A673 (cell line): ENCODE results near the gene GATB. TPM values are rescaled to one million over a fixed set of nuclear protein-coding genes. Genes with fewer than 3 reads are reported as not detected.

Experiments used
- BruUV-seq: library from RNA; stranded (reverse); fragments of 400-500 nt; replicated peaks from 2 replicates; lab custom pipeline; 2021; lab: Mats Ljungman, UMichigan
- CTCF ChIA-PET: fragments of 300-600 bp; sonication (Branson Sonifier 250); formaldehyde crosslinking; loops from one replicate; lab custom pipeline; 2022; ENCODE audit warnings: antibody characterized with exemption; lab: Charles Lee
- POLR2A ChIA-PET: fragments of 300-600 bp; sonication (Branson Sonifier 250); formaldehyde crosslinking; loops from one replicate; lab custom pipeline; 2022; ENCODE audit warnings: antibody characterized with exemption; ENCODE audit not compliant: low non-redundant PET; lab: Charles Lee
- DNase-seq: peaks from one replicate; pipeline ENCODE4 v3.0.0-alpha.2; 2015; ENCODE audit warnings: low spot score
- H3K27ac ChIP-seq: fragments of 200-600 bp; sonication (generic); 2 replicates; pipeline ENCODE4 v1.5.1; 2016; ENCODE audit warnings: mixed run types, low read depth, mild to moderate bottlenecking, mixed read lengths, antibody characterized with exemption, low read length; ENCODE audit not compliant: poor library complexity, severe bottlenecking
- H3K27me3 ChIP-seq: fragments of 200-600 bp; sonication (generic); replicated peaks from 2 replicates; pipeline ENCODE4 v1.6.1; 2017; ENCODE audit warnings: mixed run types, low read depth, mild to moderate bottlenecking, mixed read lengths, antibody characterized with exemption, low read length; ENCODE audit not compliant: insufficient read depth, poor library complexity
- H3K36me3 ChIP-seq: fragments of 200-600 bp; sonication (generic); 2 replicates; pipeline ENCODE4 v1.6.1; 2016; ENCODE audit warnings: mixed run types, mild to moderate bottlenecking, mixed read lengths, antibody characterized with exemption, low read length; ENCODE audit not compliant: insufficient read depth, poor library complexity, severe bottlenecking
- H3K4me1 ChIP-seq: fragments of 200-600 bp; sonication (generic); 2 replicates; pipeline ENCODE4 v1.6.1; 2017; ENCODE audit warnings: mixed run types, mild to moderate bottlenecking, mixed read lengths, antibody characterized with exemption, low read length; ENCODE audit not compliant: insufficient read depth, poor library complexity, severe bottlenecking
- H3K4me3 ChIP-seq: fragments of 200-600 bp; sonication (generic); 2 replicates; pipeline ENCODE4 v1.5.1; 2016; ENCODE audit warnings: low read depth, mixed run types, mild to moderate bottlenecking, mixed read lengths, low read length; ENCODE audit not compliant: poor library complexity, severe bottlenecking
- H3K9me3 ChIP-seq: fragments of 200-600 bp; sonication (generic); 2 replicates; pipeline ENCODE4 v1.6.1; 2016; ENCODE audit warnings: mixed run types, low read depth, mild to moderate bottlenecking, mixed read lengths, antibody characterized with exemption, low read length; ENCODE audit not compliant: poor library complexity, severe bottlenecking
- CTCF ChIP-seq: fragments of 300-800, 200-600 bp; sonication (generic); conservative IDR thresholded peaks from 2 replicates; pipeline ENCODE4 v1.5.1; 2017; ENCODE audit warnings: low read depth, mild to moderate bottlenecking, antibody characterized with exemption, low read length, moderate library complexity, mixed read lengths
- EZH2 ChIP-seq: fragments of 200-600 bp; sonication (generic); IDR thresholded peaks from 2 replicates; pipeline ENCODE4 v1.6.1; 2017; ENCODE audit warnings: borderline replicate concordance, low read depth, mild to moderate bottlenecking, mixed read lengths, antibody characterized with exemption, low read length; ENCODE audit not compliant: poor library complexity, severe bottlenecking
- intact Hi-C: fragments of 100-400 bp; cut with micrococcal nuclease; formaldehyde crosslinking; loops from one replicate; pipeline ENCODE4 v1.10.0; 2022; ENCODE audit not compliant: unreplicated experiment
- total RNA-seq: library from RNA; stranded (reverse); gene quantifications from 2 replicates; pipeline ENCODE4 v1.2.3, GENCODE V29; 2021

The GATB gene
- total RNA-seq, 1 experiment from 2014 or later = 23.8 TPM

GRCh38 chr4:151797131-151797530 is 36.3 kb upstream of the GATB start:
- Histone ChIP-seq H3K4me3 (no peak overlapping the region), H3K27ac (no peak overlapping the region), H3K4me1 (no peaks in the 10 kb centered on the region), H3K27me3 (peaks cover 3% of the 10 kb centered on the region), H3K36me3 (no peaks in the 10 kb centered on the region), H3K9me3 (no peaks in the 10 kb centered on the region)
- CTCF ChIA-PET = interaction anchor here (0.7 kb wide), 1 partner anchor 193 kb away, joined by 3 read pairs; no protein-coding TSS in a partner anchor
- POLR2A ChIA-PET = no interaction called here
- no TSS peak for BruUV-seq
- intact Hi-C loops = no loop called here
- no peak for DNase-seq
- TF ChIP-seq EZH2 = no peak
- TF ChIP-seq CTCF = no peak

- Histone ChIP-seq H3K36me3 (no peaks in the 10 kb centered on the region), H3K9me3 (no peaks in the 10 kb centered on the region), H3K27me3 (peaks cover 3% of the 10 kb centered on the region), H3K4me1 (no peaks in the 10 kb centered on the region), H3K4me3 (no peak overlapping the region), H3K27ac (no peak overlapping the region)
- TF ChIP-seq EZH2 = no peak
- no peak for TF ChIP-seq CTCF
- ChIA-PET CTCF (no interaction called here), POLR2A (no interaction called here)
- intact Hi-C loops = no loop called here
- no peak for DNase-seq
- BruUV-seq = no TSS peak
Observed at GRCh38 chr4:151796106-151796505, 35.3 kb upstream of the GATB start.

GRCh38 chr4:151792995-151793394 is 32.2 kb upstream of the GATB start:
- peaks cover 11% of the 10 kb centered on the region for H3K27me3 ChIP-seq
- H3K36me3 ChIP-seq = no peaks in the 10 kb centered on the region
- H3K27ac ChIP-seq = no peak overlapping the region
- CTCF ChIA-PET = no interaction called here
- no peaks in the 10 kb centered on the region for H3K9me3 ChIP-seq
- DNase-seq = no peak
- no peak overlapping the region for H3K4me3 ChIP-seq
- intact Hi-C loops = no loop called here
- POLR2A ChIA-PET = no interaction called here
- TF ChIP-seq CTCF = no peak
- TF ChIP-seq EZH2 = no peak
- BruUV-seq = no TSS peak
- H3K4me1 ChIP-seq = no peaks in the 10 kb centered on the region
